H1 (cell line): Measurements from ENCODE around the gene GOLGA6C. TPM values are rescaled to one million over a fixed set of nuclear protein-coding genes. Genes with fewer than 3 reads are reported as not detected.

Experiments
- CTCF ChIA-PET: fragments of 300-600 bp; sonication (Branson Sonifier 250); formaldehyde crosslinking; loops from one replicate; lab custom pipeline; 2021; ENCODE audit not compliant: partially characterized antibody; lab: Charles Lee
- POLR2A ChIA-PET: fragments of 300-600 bp; sonication (Branson Sonifier 250); formaldehyde crosslinking; loops from one replicate; lab custom pipeline; 2021; ENCODE audit warnings: inconsistent platforms; ENCODE audit not compliant: partially characterized antibody; lab: Charles Lee
- DNase-seq, 2 experiments: peaks; one replicate each; pipeline versions ENCODE4 v3.0.0 to v3.0.0-alpha.2; 2010 to 2022; ENCODE audit warnings: low spot score in 2 of 2, low read depth in 1 of 2, mixed read lengths in 1 of 2
- FAIRE-seq: peaks from 2 replicates; lab custom pipeline; 2011; peaks lifted over from hg19 to GRCh38; lab: Jason Lieb, UNC
- H2AFZ ChIP-seq: 2 replicates; pipeline ENCODE4 v1.8.1; 2012; ENCODE audit warnings: low read length, inconsistent platforms
- H2AK5ac ChIP-seq: 2 replicates; pipeline ENCODE4 v1.6.1; 2013; ENCODE audit warnings: low read depth, low read length
- H2BK120ac ChIP-seq: replicated peaks from 2 replicates; pipeline ENCODE3; 2013; ENCODE audit warnings: low read depth, low read length, inconsistent platforms
- H2BK12ac ChIP-seq: 2 replicates; pipeline ENCODE4 v1.6.1; 2013; ENCODE audit warnings: low read depth, low read length
- H2BK15ac ChIP-seq: 2 replicates; pipeline ENCODE4 v1.6.1; 2013; ENCODE audit warnings: low read length
- H2BK20ac ChIP-seq: 2 replicates; pipeline ENCODE4 v1.6.1; 2013; ENCODE audit warnings: low read length
- H2BK5ac ChIP-seq: 2 replicates; pipeline ENCODE4 v1.6.1; 2013; ENCODE audit warnings: low read depth, low read length
- H3K14ac ChIP-seq: 2 replicates; pipeline ENCODE4 v1.6.1; 2013; ENCODE audit warnings: inconsistent platforms; ENCODE audit not compliant: insufficient read length
- H3K18ac ChIP-seq: 2 replicates; pipeline ENCODE4 v1.6.1; 2013; ENCODE audit warnings: low read length; ENCODE audit errors: extremely low read depth
- H3K23ac ChIP-seq: 2 replicates; pipeline ENCODE4 v1.6.1; 2013; ENCODE audit warnings: inconsistent platforms; ENCODE audit not compliant: insufficient read length
- H3K23me2 ChIP-seq: 2 replicates; pipeline ENCODE4 v1.6.1; 2013; ENCODE audit warnings: low read depth, low read length
- H3K27ac ChIP-seq: 2 replicates; pipeline ENCODE4 v1.6.1; 2011; ENCODE audit warnings: low read depth, low read length, inconsistent platforms
- H3K27me3 ChIP-seq, 4 experiments: replicated peaks in 1 of 4; 1 replicate in 1 of 4; 2 replicates in 3 of 4; pipeline versions ENCODE4 v1.6.1 to v1.8.1; 2011 to 2013; ENCODE audit warnings: low read length in 3 of 4, mild to moderate bottlenecking in 3 of 4, inconsistent platforms in 2 of 4, mixed read lengths in 2 of 4, moderate library complexity in 1 of 4; ENCODE audit not compliant: control insufficient read depth in 3 of 4, insufficient read depth in 3 of 4; ENCODE audit errors: extremely low read depth in 1 of 4
- H3K36me3 ChIP-seq, 4 experiments: 2 replicates each; pipeline versions ENCODE4 v1.6.1 to v1.8.1; 2011 to 2013; ENCODE audit warnings: mild to moderate bottlenecking in 4 of 4, low read length in 3 of 4, moderate library complexity in 2 of 4, control low read depth in 1 of 4, inconsistent platforms in 1 of 4; ENCODE audit not compliant: insufficient read depth in 4 of 4, control insufficient read depth in 2 of 4
- H3K4ac ChIP-seq: replicated peaks from 2 replicates; pipeline ENCODE3; 2013; ENCODE audit warnings: low read length, low read depth, mixed read lengths, inconsistent platforms; ENCODE audit not compliant: insufficient read length
- H3K4me1 ChIP-seq, 4 experiments: replicated peaks in 1 of 4; 1 replicate in 1 of 4; 2 replicates in 3 of 4; pipeline versions ENCODE4 v1.6.1 to v1.8.1; 2011 to 2013; ENCODE audit warnings: low read length in 3 of 4, inconsistent platforms in 2 of 4, mixed read lengths in 1 of 4; ENCODE audit not compliant: insufficient read depth in 4 of 4, control insufficient read depth in 3 of 4
- H3K4me2 ChIP-seq, 2 experiments: 2 replicates each; pipeline versions ENCODE4 v1.6.1 to v1.8.1; 2011 to 2013; ENCODE audit warnings: low read depth in 2 of 2, low read length in 2 of 2, control low read depth in 1 of 2, inconsistent platforms in 1 of 2, mild to moderate bottlenecking in 1 of 2; ENCODE audit not compliant: insufficient read depth in 1 of 2
- H3K4me3 ChIP-seq, 4 experiments: fragments of 200-600, 300-600 bp in 1 of 4; sonication (generic), shearing (Covaris generic), sonication (Bioruptor Twin) in 1 of 4; 2 replicates each; pipeline versions ENCODE4 v1.5.1 to v1.8.1; 2011 to 2016; ENCODE audit warnings: low read length in 4 of 4, low read depth in 3 of 4, control low read depth in 2 of 4, inconsistent platforms in 2 of 4, mild to moderate bottlenecking in 2 of 4, mixed read lengths in 1 of 4, moderate library complexity in 1 of 4; ENCODE audit not compliant: insufficient read depth in 2 of 4; ENCODE audit errors: extremely low read depth in 1 of 4
- H3K56ac ChIP-seq: replicated peaks from 2 replicates; pipeline ENCODE3; 2013; ENCODE audit warnings: low read depth, mild to moderate bottlenecking, mixed read lengths, low read length, inconsistent platforms; ENCODE audit not compliant: insufficient read length
- H3K79me1 ChIP-seq: 2 replicates; pipeline ENCODE4 v1.6.1; 2013; ENCODE audit warnings: low read depth, low read length, control low read depth
- H3K79me2 ChIP-seq, 2 experiments: 2 replicates each; pipeline versions ENCODE4 v1.6.1 to v1.8.1; 2012 to 2013; ENCODE audit warnings: low read length in 2 of 2, mild to moderate bottlenecking in 2 of 2, inconsistent platforms in 1 of 2; ENCODE audit not compliant: insufficient read depth in 2 of 2, control insufficient read depth in 1 of 2
- H3K9ac ChIP-seq, 4 experiments: replicated peaks in 1 of 4; 1 replicate in 1 of 4; 2 replicates in 3 of 4; pipeline versions ENCODE4 v1.6.1 to v1.8.1; 2011 to 2013; ENCODE audit warnings: low read depth in 3 of 4, low read length in 3 of 4, control low read depth in 2 of 4, mild to moderate bottlenecking in 2 of 4, moderate library complexity in 2 of 4, inconsistent platforms in 1 of 4; ENCODE audit errors: extremely low read depth in 1 of 4
- H3K9me3 ChIP-seq, 2 experiments: 2 replicates each; pipeline versions ENCODE4 v1.6.1 to v1.8.1; 2012 to 2013; ENCODE audit warnings: mild to moderate bottlenecking in 2 of 2, moderate library complexity in 2 of 2, control low read depth in 1 of 2, inconsistent platforms in 1 of 2, low read depth in 1 of 2, low read length in 1 of 2, mixed read lengths in 1 of 2; ENCODE audit not compliant: insufficient read depth in 2 of 2
- H4K20me1 ChIP-seq, 2 experiments: replicated peaks in 1 of 2; 2 replicates each; pipeline versions ENCODE3 to v1.8.1; 2011 to 2013; ENCODE audit warnings: inconsistent platforms in 2 of 2, low read length in 2 of 2, mild to moderate bottlenecking in 1 of 2; ENCODE audit not compliant: insufficient read depth in 2 of 2, control insufficient read depth in 1 of 2
- H4K5ac ChIP-seq: 2 replicates; pipeline ENCODE4 v1.6.1; 2013; ENCODE audit warnings: low read length, low read depth, mixed read lengths, inconsistent platforms; ENCODE audit not compliant: insufficient read length
- H4K8ac ChIP-seq: 2 replicates; pipeline ENCODE4 v1.8.0; 2013; ENCODE audit warnings: mild to moderate bottlenecking, moderate library complexity, low read length, inconsistent platforms; ENCODE audit not compliant: insufficient read depth; ENCODE audit errors: extremely low read depth
- H4K91ac ChIP-seq: replicated peaks from 2 replicates; pipeline ENCODE3; 2013; ENCODE audit warnings: low read length, mixed read lengths, inconsistent platforms; ENCODE audit not compliant: insufficient read length
- JUN ChIP-seq: IDR thresholded peaks from 2 replicates; pipeline ENCODE4 v1.6.1; 2011; ENCODE audit warnings: low read depth, mild to moderate bottlenecking, improper control_type of control experiment, low read length
- KDM1A ChIP-seq: fragments of 200-600, 300-600 bp; sonication (generic); IDR thresholded peaks from 2 replicates; pipeline ENCODE4 v1.7.1; 2016; ENCODE audit warnings: mild to moderate bottlenecking, low read length, borderline replicate concordance
- KDM4A ChIP-seq: IDR thresholded peaks from one replicate; pipeline ENCODE4 v1.7.1; 2012; ENCODE audit warnings: low read depth, mild to moderate bottlenecking, moderate library complexity, low read length, inconsistent platforms; ENCODE audit not compliant: severe bottlenecking
- NANOG ChIP-seq: IDR thresholded peaks from 2 replicates; pipeline ENCODE4 v1.6.1; 2011; ENCODE audit warnings: low read length, low read depth, mild to moderate bottlenecking, inconsistent platforms; ENCODE audit not compliant: insufficient read depth, poor library complexity, severe bottlenecking
- SUZ12 ChIP-seq: fragments of 200-600 bp; sonication (generic); IDR thresholded peaks from 2 replicates; pipeline ENCODE4 v1.6.1; 2012; ENCODE audit warnings: mild to moderate bottlenecking, inconsistent platforms, low read length, moderate library complexity, mixed read lengths
- TAF7 ChIP-seq: optimal IDR thresholded peaks from 2 replicates; pipeline ENCODE3; 2011; ENCODE audit warnings: low read depth, mild to moderate bottlenecking, inconsistent platforms, low read length, moderate library complexity, borderline replicate concordance
- TCF12 ChIP-seq: IDR thresholded peaks from 2 replicates; pipeline ENCODE4 v1.6.1; 2011; ENCODE audit warnings: low read depth, mild to moderate bottlenecking, low read length
- WGBS, 2 experiments: shearing (Covaris generic) in 1 of 2; methylation state at CpG; one replicate each; pipeline versions ENCODE4 v1.1.6 to v1.1.7; 2013 to 2015; ENCODE audit warnings: low lambda C conversion rate in 2 of 2, mixed read lengths in 2 of 2, inconsistent platforms in 1 of 2, low coverage in 1 of 2, missing lambda C conversion rate in 1 of 2; ENCODE audit not compliant: insufficient replicate concordance in 2 of 2, insufficient coverage in 1 of 2, insufficient read length in 1 of 2; ENCODE audit errors: extremely low coverage in 1 of 2, missing lambda C conversion rate in 1 of 2; 5-methylcytosine and 5-hydroxymethylcytosine counted together
- polyA plus RNA-seq, 7 experiments: library from polyadenylated mRNA; depleted of rRNA in 3 of 7; stranded (reverse) in 5 of 7; unstranded in 2 of 7; fragments of >200 nt in 5 of 7; fragments of 200-250 nt in 2 of 7; gene quantifications; 1 replicate in 5 of 7; 2 replicates in 1 of 7; 4 replicates in 1 of 7; pipeline versions ENCODE4 v1.2.1 to v1.2.3, GENCODE V29; 2011 to 2013; ENCODE audit warnings: missing spikeins in 2 of 7, mixed read lengths in 2 of 7
- total RNA-seq: library from RNA; stranded (reverse); fragmentation: NEBNext Ultra II Directional; extraction: Animal tissue kit (Norgen Biotek cat#: 25700); gene quantifications from 2 replicates; pipeline ENCODE4 v1.2.1, GENCODE V29; 2021

GOLGA6C gene
- total and polyA plus RNA-seq, 2 of the 8 experiments (the other 6 are each of a cell fraction or from before 2014, with no cell fraction given) = 0.14 to 0.35 TPM

DNA sequence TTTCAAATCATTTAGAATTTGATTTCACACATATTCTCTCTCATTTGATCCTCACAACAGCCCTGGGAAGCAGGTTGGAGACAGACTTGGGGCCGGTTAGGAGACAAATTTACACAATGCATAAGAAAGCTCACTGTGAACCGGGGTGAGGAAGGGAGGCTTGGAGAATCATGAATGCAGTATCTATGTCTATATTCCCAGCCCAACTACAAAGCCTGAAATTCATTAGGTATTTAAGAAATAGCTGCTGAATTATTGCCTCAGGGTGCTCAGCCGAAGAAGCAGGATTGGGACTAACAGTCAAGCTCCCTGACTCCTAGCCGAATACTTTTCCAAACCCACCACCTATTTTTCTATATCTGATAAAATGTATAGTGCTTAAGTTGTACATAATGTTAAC lies 8.4 kb upstream of the GOLGA6C start:
- no peak overlapping the region for H3K56ac ChIP-seq
- FAIRE-seq = no peak
- H2BK20ac ChIP-seq = no peak overlapping the region
- no peak overlapping the region for H3K9ac ChIP-seq
- H2BK5ac ChIP-seq = no peak overlapping the region
- no peaks in the 10 kb centered on the region for H3K27me3 ChIP-seq
- no peak overlapping the region for H3K18ac ChIP-seq
- DNase-seq = no peak
- H3K14ac ChIP-seq = no peak overlapping the region
- H3K4ac ChIP-seq = no peak overlapping the region
- no peak overlapping the region for H4K5ac ChIP-seq
- POLR2A ChIA-PET = interaction anchor here (1.5 kb wide), 1 partner anchor 42 kb away, joined by 4 read pairs; no protein-coding TSS in a partner anchor
- TF ChIP-seq SUZ12 = no peak
- no peak for TF ChIP-seq KDM4A
- TF ChIP-seq TCF12 = no peak
- no peak for TF ChIP-seq TAF7
- TF ChIP-seq JUN = no peak
- no peak for TF ChIP-seq KDM1A
- TF ChIP-seq NANOG = no peak
- no peaks in the 10 kb centered on the region for H3K79me2 ChIP-seq
- CTCF ChIA-PET = interaction anchor here (1.2 to 1.4 kb wide), 3 partner anchors 22 to 58 kb away, joined by 3 to 4 read pairs (median 4); no protein-coding TSS in a partner anchor
- no peaks in the 10 kb centered on the region for H3K36me3 ChIP-seq
- H3K4me1 ChIP-seq = peaks cover 0 to 3% (median 0%) of the 10 kb centered on the region in 4 experiments; a peak in 3 of 7 replicates
- H3K9me3 ChIP-seq = no peaks in the 10 kb centered on the region
- H3K27ac ChIP-seq = no peak overlapping the region
- no peaks in the 10 kb centered on the region for H4K20me1 ChIP-seq
- H3K23me2 ChIP-seq = no peaks in the 10 kb centered on the region
- 72% methylated on average over 4 of the region's 4 CpGs; no CpG with 5 or more reads in 1 of the 2 experiments for WGBS, 2 experiments
- H3K4me2 ChIP-seq = no peak overlapping the region
- no peak overlapping the region for H2BK15ac ChIP-seq
- no peak overlapping the region for H2AK5ac ChIP-seq
- H2AFZ ChIP-seq = no peak overlapping the region
- no peak overlapping the region for H3K23ac ChIP-seq
- no peak overlapping the region for H2BK120ac ChIP-seq
- H4K8ac ChIP-seq = no peak overlapping the region
- H2BK12ac ChIP-seq = no peak overlapping the region
- no peaks in the 10 kb centered on the region for H3K79me1 ChIP-seq
- no peak overlapping the region for H4K91ac ChIP-seq
- no peak overlapping the region for H3K4me3 ChIP-seq
